ENCODE results near the gene EFR3B.

- TF ChIP-seq POLR2A (IDR thresholded peaks at IDR 0.05; ENCODE audit: low read depth, low read length) (no peak), SMC3 (IDR thresholded peaks at IDR 0.05; ENCODE audit: low read depth, low read length) (no peak), CTCF (conservative IDR thresholded peaks at IDR 0.05; ENCODE audit: low read depth, low read length) (no peak), CHD1 (IDR thresholded peaks at IDR 0.05; ENCODE audit: low read depth, low read length) (no peak), MAFK (IDR thresholded peaks at IDR 0.05; ENCODE audit: low read depth, low read length) (no peak), NFE2L2 (IDR thresholded peaks at IDR 0.05; ENCODE audit: low read depth, low read length) (no peak), BHLHE40 (IDR thresholded peaks at IDR 0.05; ENCODE audit: low read depth, low read length) (no peak), MXI1 (IDR thresholded peaks at IDR 0.05; ENCODE audit: borderline replicate concordance, low read depth, low read length) (no peak), USF2 (IDR thresholded peaks at IDR 0.05; ENCODE audit: low read depth, low read length) (no peak)
Measured at GRCh38 chr2:25090801-25091200, 48.9 kb downstream of the EFR3B start.

Measured in IMR-90 (cell line).